Lower leg skin (tissue), 3 donors: ENCODE measurements around the gene TMEM131L.

Experiments used
- CTCF ChIP-seq, 3 donors: fragments of 450-650 bp; IDR thresholded peaks; one replicate each; pipeline ENCODE4 v1.5.1; 2016; ENCODE audit warnings: antibody characterized with exemption in 3 of 3, mild to moderate bottlenecking in 3 of 3, moderate library complexity in 2 of 3
- POLR2A ChIP-seq, 2 donors: fragments of 450-650 bp; IDR thresholded peaks; one replicate each; pipeline ENCODE4 v1.6.1; 2016 to 2017; ENCODE audit warnings: antibody characterized with exemption in 2 of 2, mild to moderate bottlenecking in 1 of 2, moderate library complexity in 1 of 2

- TF ChIP-seq CTCF (IDR thresholded peaks at IDR 0.05), result no peak
- TF ChIP-seq POLR2A (IDR thresholded peaks at IDR 0.05), result no peak
Measured at GRCh38 chr4:153545822-153546221, 79.7 kb downstream of the TMEM131L start.
